SH-SY5Y (cell line): ENCODE measurements around the gene INO80E.

Source experiments
- GATA2 ChIP-seq: IDR thresholded peaks from 2 replicates; pipeline ENCODE4 v1.6.1; 2011; ENCODE audit warnings: mild to moderate bottlenecking, low read depth, low read length
- GATA3 ChIP-seq: IDR thresholded peaks from 2 replicates; pipeline ENCODE4 v1.6.1; 2011; ENCODE audit warnings: low read depth, mild to moderate bottlenecking, low read length, moderate library complexity

DNA sequence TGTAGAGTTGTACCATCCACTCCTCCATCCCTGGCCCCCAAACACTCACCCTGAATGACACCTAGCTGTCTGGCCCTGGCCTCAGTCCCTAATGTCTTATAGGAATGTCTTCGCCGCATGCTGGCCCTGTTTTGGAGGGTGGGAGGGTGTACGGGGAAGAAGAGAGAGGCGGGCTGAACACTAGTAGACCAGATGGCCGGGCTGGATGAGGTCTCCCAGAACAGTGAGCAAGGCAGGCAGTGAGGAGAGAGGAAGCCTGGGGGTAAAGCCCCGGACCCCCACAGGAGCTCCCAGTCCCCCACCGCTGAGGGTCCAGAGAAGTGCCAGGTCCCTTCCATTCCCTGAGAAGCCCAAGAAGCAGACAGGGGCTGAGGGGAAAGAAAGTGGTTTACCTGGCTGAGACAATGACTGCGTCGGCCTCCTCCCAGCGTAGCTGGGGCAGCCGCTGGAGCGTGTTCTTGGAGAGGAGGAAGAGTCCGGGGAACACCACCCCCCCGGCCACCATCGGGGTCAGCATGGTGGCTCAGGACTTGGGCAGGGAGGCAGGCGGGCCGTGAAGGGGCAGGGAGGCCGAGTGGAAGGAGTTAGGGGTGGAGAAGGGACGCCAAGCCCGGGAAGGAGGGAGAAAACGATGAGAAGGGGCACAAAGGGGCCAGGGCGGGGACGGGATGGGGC, 34.1 kb downstream of the INO80E start:
- no peak for TF ChIP-seq GATA3
- TF ChIP-seq GATA2, result no peak
